Endothelial cell of umbilical vein (primary cell): ENCODE measurements around the gene KRT86. TPM values are rescaled to one million over a fixed set of nuclear protein-coding genes. Genes with fewer than 3 reads are reported as not detected.

Experiments used
- BruUV-seq: library from RNA; stranded (reverse); fragments of 400-500 nt; replicated peaks from 2 replicates; lab custom pipeline; 2021; lab: Mats Ljungman, UMichigan
- CTCF ChIA-PET: fragments of 300-600, 350-600 bp; sonication (Branson Sonifier 250); formaldehyde crosslinking; loops from one replicate; lab custom pipeline; 2021; ENCODE audit warnings: antibody characterized with exemption, inconsistent platforms; lab: Charles Lee
- POLR2A ChIA-PET: fragments of 300-600, 350-600 bp; sonication (Branson Sonifier 250); formaldehyde crosslinking; loops from one replicate; lab custom pipeline; 2021; ENCODE audit warnings: antibody characterized with exemption, inconsistent platforms; lab: Charles Lee
- DNase-seq: peaks from one replicate; pipeline ENCODE4 v3.0.0-alpha.2; 2011; ENCODE audit warnings: low read depth, low spot score
- FAIRE-seq: peaks from 2 replicates; lab custom pipeline; 2011; peaks lifted over from hg19 to GRCh38; lab: Jason Lieb, UNC
- H2AFZ ChIP-seq: 2 replicates; pipeline ENCODE4 v1.6.0; 2012; ENCODE audit warnings: low read depth, low read length, control low read depth, inconsistent platforms
- H3K27ac ChIP-seq: 2 replicates; pipeline ENCODE4 v1.5.1; 2011; ENCODE audit warnings: low read depth, mild to moderate bottlenecking, control low read depth, low read length, moderate library complexity; ENCODE audit not compliant: insufficient read depth
- H3K27me3 ChIP-seq, 2 experiments: 2 replicates each; pipeline versions ENCODE4 v1.6.0 to v1.6.1; 2011; ENCODE audit warnings: low read length in 2 of 2, mixed read lengths in 1 of 2; ENCODE audit not compliant: control insufficient read depth in 2 of 2, insufficient read depth in 2 of 2
- H3K36me3 ChIP-seq, 2 experiments: 2 replicates in 1 of 2; 3 replicates in 1 of 2; pipeline ENCODE4 v1.5.1; 2011; ENCODE audit warnings: low read length in 2 of 2, mild to moderate bottlenecking in 1 of 2, moderate library complexity in 1 of 2; ENCODE audit not compliant: control insufficient read depth in 2 of 2, insufficient read depth in 2 of 2; ENCODE audit errors: extremely low read depth in 1 of 2
- H3K4me1 ChIP-seq: 3 replicates; pipeline ENCODE4 v1.5.1; 2011; ENCODE audit warnings: mild to moderate bottlenecking, low read length; ENCODE audit not compliant: control insufficient read depth, insufficient read depth; ENCODE audit errors: extremely low read depth
- H3K4me2 ChIP-seq: 2 replicates; pipeline ENCODE4 v1.6.1; 2011; ENCODE audit warnings: low read length, control low read depth, mixed read lengths; ENCODE audit not compliant: insufficient read depth
- H3K4me3 ChIP-seq, 3 experiments: fragments of 200-600 bp in 1 of 3; sonication (generic), shearing (Covaris generic) in 1 of 3; replicated peaks in 1 of 3; 2 replicates each; pipeline ENCODE4 v1.5.1; 2011 to 2016; ENCODE audit warnings: control low read depth in 3 of 3, low read length in 3 of 3, mild to moderate bottlenecking in 2 of 3, inconsistent platforms in 1 of 3, low read depth in 1 of 3, moderate library complexity in 1 of 3; ENCODE audit not compliant: insufficient read depth in 1 of 3
- H3K79me2 ChIP-seq: 2 replicates; pipeline ENCODE4 v1.6.0; 2012; ENCODE audit warnings: low read length, inconsistent platforms; ENCODE audit not compliant: control insufficient read depth, insufficient read depth
- H3K9ac ChIP-seq: replicated peaks from 2 replicates; pipeline ENCODE3; 2011; ENCODE audit warnings: low read length, control low read depth; ENCODE audit not compliant: insufficient read depth; ENCODE audit errors: extremely low read depth
- H3K9me1 ChIP-seq: replicated peaks from 3 replicates; pipeline ENCODE4 v1.6.0; 2011; ENCODE audit warnings: mild to moderate bottlenecking, low read length; ENCODE audit not compliant: control insufficient read depth, insufficient read depth; ENCODE audit errors: extremely low read depth
- H3K9me3 ChIP-seq: replicated peaks from 2 replicates; pipeline ENCODE4 v1.5.1; 2012; ENCODE audit warnings: low read length, inconsistent platforms; ENCODE audit not compliant: control insufficient read depth, insufficient read depth
- H4K20me1 ChIP-seq: replicated peaks from 2 replicates; pipeline ENCODE3; 2011; ENCODE audit warnings: mild to moderate bottlenecking, low read length; ENCODE audit not compliant: control insufficient read depth, insufficient read depth; ENCODE audit errors: extremely low read depth
- CTCF ChIP-seq, 2 donors: IDR thresholded peaks; 1 replicate in 1 of 2; 2 replicates in 1 of 2; pipeline ENCODE4 v1.5.1; 2011; ENCODE audit warnings: low read length in 2 of 2, mild to moderate bottlenecking in 2 of 2, moderate library complexity in 2 of 2, control low read depth in 1 of 2, inconsistent platforms in 1 of 2, low read depth in 1 of 2; ENCODE audit not compliant: insufficient read depth in 1 of 2; ENCODE audit errors: extremely low read depth in 1 of 2
- EZH2 ChIP-seq: IDR thresholded peaks from 2 replicates; pipeline ENCODE4 v1.6.1; 2012; ENCODE audit warnings: borderline replicate concordance, low read depth, mild to moderate bottlenecking, moderate library complexity, low read length, inconsistent platforms; ENCODE audit not compliant: severe bottlenecking
- FOS ChIP-seq: IDR thresholded peaks from 2 replicates; pipeline ENCODE4 v1.6.1; 2011; ENCODE audit warnings: mild to moderate bottlenecking, low read length, moderate library complexity, borderline replicate concordance; ENCODE audit not compliant: insufficient read depth
- GATA2 ChIP-seq: IDR thresholded peaks from 2 replicates; pipeline ENCODE4 v1.7.0; 2011; ENCODE audit warnings: low read depth, mild to moderate bottlenecking, moderate library complexity, mixed read lengths, low read length; ENCODE audit not compliant: insufficient read length, insufficient read depth
- MAX ChIP-seq: IDR thresholded peaks from 2 replicates; pipeline ENCODE4 v1.6.1; 2011; ENCODE audit not compliant: insufficient read depth, insufficient read length
- MYC ChIP-seq: IDR thresholded peaks from one replicate; pipeline ENCODE4 v1.6.1; 2011; ENCODE audit warnings: mild to moderate bottlenecking, low read depth, low read length
- POLR2A ChIP-seq: IDR thresholded peaks from 2 replicates; pipeline ENCODE4 v1.6.1; 2012; ENCODE audit warnings: low read depth, mild to moderate bottlenecking, control low read depth, low read length
- POLR2AphosphoS5 ChIP-seq: IDR thresholded peaks from 2 replicates; pipeline ENCODE4 v1.6.1; 2012; ENCODE audit warnings: low read depth, mild to moderate bottlenecking, control low read depth, low read length, moderate library complexity; ENCODE audit not compliant: insufficient read depth
- dilution Hi-C: fragments of 300-500 bp; cut with MboI; formaldehyde crosslinking; loops from one replicate; pipeline ENCODE4 v1.15.0; 2019; ENCODE audit warnings: low sequenced_read_pairs; ENCODE audit not compliant: extremely low pct_ligation_motif_present
- intact Hi-C: fragments of 100-400 bp; cut with micrococcal nuclease; formaldehyde crosslinking; loops from one replicate; pipeline ENCODE4 v1.10.0; 2022
- polyA plus RNA-seq, 4 experiments: library from polyadenylated mRNA; depleted of rRNA in 3 of 4; stranded (reverse) in 3 of 4; unstranded in 1 of 4; fragments of >200 nt; gene quantifications; 2 replicates each; pipeline versions ENCODE4 v1.2.1 to v1.2.3, GENCODE V29; 2011 to 2012; ENCODE audit warnings: missing spikeins in 1 of 4
- total RNA-seq: library from RNA; stranded (reverse); gene quantifications from 2 replicates; pipeline ENCODE4 v1.2.3, GENCODE V29; 2021

The KRT86 gene
- total and polyA plus RNA-seq, 2 donors (not counting 3 experiments of a cell fraction or from before 2014, with no cell fraction given): not detected

- FAIRE-seq (no peak), DNase-seq (no peak)
- POLR2A ChIA-PET: no interaction called here
- H3K27me3 ChIP-seq: peaks cover 11 to 24% of the 10 kb centered on the region in 2 experiments
- no peak overlapping the region for H3K4me3 ChIP-seq
- no peaks in the 10 kb centered on the region for H3K9me1 ChIP-seq
- no peaks in the 10 kb centered on the region for H3K36me3 ChIP-seq
- H3K79me2 ChIP-seq: no peaks in the 10 kb centered on the region
- no peak overlapping the region for H3K27ac ChIP-seq
- H4K20me1 ChIP-seq: no peaks in the 10 kb centered on the region
- no peaks in the 10 kb centered on the region for H3K4me1 ChIP-seq
- intact Hi-C loops: no loop called here
- dilution Hi-C loops: no loop called here
- BruUV-seq: no TSS peak
- H2AFZ ChIP-seq: no peak overlapping the region
- H3K9ac ChIP-seq: no peak overlapping the region
- TF ChIP-seq POLR2A (no peak), EZH2 (no peak), POLR2AphosphoS5 (no peak), FOS (no peak), GATA2 (no peak), MYC (no peak), MAX (no peak), CTCF (IDR thresholded peaks at IDR 0.05; ENCODE audit: extremely low read depth in 1 of 2, insufficient read depth in 1 of 2, low read depth in 1 of 2, low read length in 2 of 2) (no peak)
- H3K4me2 ChIP-seq: no peak overlapping the region
- CTCF ChIA-PET: interaction anchor here (1.0 to 4.0 kb wide), 2 partner anchors 10 to 13 kb away, joined by 5 to 28 read pairs; no protein-coding TSS in a partner anchor
- H3K9me3 ChIP-seq: no peaks in the 10 kb centered on the region
Measured at GRCh38 chr12:52267266-52267665, 7.2 kb upstream of the KRT86 start.
